A673 (cell line): ENCODE measurements around the gene APLP2. TPM values are rescaled to one million over a fixed set of nuclear protein-coding genes. Genes with fewer than 3 reads are reported as not detected.

ENCODE experiments used
- BruUV-seq: library from RNA; stranded (reverse); fragments of 400-500 nt; replicated peaks from 2 replicates; lab custom pipeline; 2021; lab: Mats Ljungman, UMichigan
- CTCF ChIA-PET: fragments of 300-600 bp; sonication (Branson Sonifier 250); formaldehyde crosslinking; loops from one replicate; lab custom pipeline; 2022; ENCODE audit warnings: antibody characterized with exemption; lab: Charles Lee
- POLR2A ChIA-PET: fragments of 300-600 bp; sonication (Branson Sonifier 250); formaldehyde crosslinking; loops from one replicate; lab custom pipeline; 2022; ENCODE audit warnings: antibody characterized with exemption; ENCODE audit not compliant: low non-redundant PET; lab: Charles Lee
- DNase-seq: peaks from one replicate; pipeline ENCODE4 v3.0.0-alpha.2; 2015; ENCODE audit warnings: low spot score
- H3K27ac ChIP-seq: fragments of 200-600 bp; sonication (generic); 2 replicates; pipeline ENCODE4 v1.5.1; 2016; ENCODE audit warnings: mixed run types, low read depth, mild to moderate bottlenecking, mixed read lengths, antibody characterized with exemption, low read length; ENCODE audit not compliant: poor library complexity, severe bottlenecking
- H3K27me3 ChIP-seq: fragments of 200-600 bp; sonication (generic); replicated peaks from 2 replicates; pipeline ENCODE4 v1.6.1; 2017; ENCODE audit warnings: mixed run types, low read depth, mild to moderate bottlenecking, mixed read lengths, antibody characterized with exemption, low read length; ENCODE audit not compliant: insufficient read depth, poor library complexity
- H3K36me3 ChIP-seq: fragments of 200-600 bp; sonication (generic); 2 replicates; pipeline ENCODE4 v1.6.1; 2016; ENCODE audit warnings: mixed run types, mild to moderate bottlenecking, mixed read lengths, antibody characterized with exemption, low read length; ENCODE audit not compliant: insufficient read depth, poor library complexity, severe bottlenecking
- H3K4me1 ChIP-seq: fragments of 200-600 bp; sonication (generic); 2 replicates; pipeline ENCODE4 v1.6.1; 2017; ENCODE audit warnings: mixed run types, mild to moderate bottlenecking, mixed read lengths, antibody characterized with exemption, low read length; ENCODE audit not compliant: insufficient read depth, poor library complexity, severe bottlenecking
- H3K4me3 ChIP-seq: fragments of 200-600 bp; sonication (generic); 2 replicates; pipeline ENCODE4 v1.5.1; 2016; ENCODE audit warnings: low read depth, mixed run types, mild to moderate bottlenecking, mixed read lengths, low read length; ENCODE audit not compliant: poor library complexity, severe bottlenecking
- H3K9me3 ChIP-seq: fragments of 200-600 bp; sonication (generic); 2 replicates; pipeline ENCODE4 v1.6.1; 2016; ENCODE audit warnings: mixed run types, low read depth, mild to moderate bottlenecking, mixed read lengths, antibody characterized with exemption, low read length; ENCODE audit not compliant: poor library complexity, severe bottlenecking
- EZH2 ChIP-seq: fragments of 200-600 bp; sonication (generic); IDR thresholded peaks from 2 replicates; pipeline ENCODE4 v1.6.1; 2017; ENCODE audit warnings: borderline replicate concordance, low read depth, mild to moderate bottlenecking, mixed read lengths, antibody characterized with exemption, low read length; ENCODE audit not compliant: poor library complexity, severe bottlenecking
- intact Hi-C: fragments of 100-400 bp; cut with micrococcal nuclease; formaldehyde crosslinking; loops from one replicate; pipeline ENCODE4 v1.10.0; 2022; ENCODE audit not compliant: unreplicated experiment
- total RNA-seq: library from RNA; stranded (reverse); gene quantifications from 2 replicates; pipeline ENCODE4 v1.2.3, GENCODE V29; 2021
- TF ChIP-seq, protein P1 (sequence below): fragments of 300-800, 200-600 bp; sonication (generic); conservative IDR thresholded peaks from 2 replicates; pipeline ENCODE4 v1.5.1; 2017; ENCODE audit warnings: low read depth, mild to moderate bottlenecking, antibody characterized with exemption, low read length, moderate library complexity, mixed read lengths

APLP2 gene
- total RNA-seq, 1 experiment from 2014 or later: 175 TPM

- BruUV-seq: no TSS peak
- no peak overlapping the region for H3K27ac ChIP-seq
- H3K36me3 ChIP-seq: no peaks in the 10 kb centered on the region
- intact Hi-C loops: no loop called here
- H3K4me3 ChIP-seq: no peak overlapping the region
- H3K9me3 ChIP-seq: no peaks in the 10 kb centered on the region
- no peak for DNase-seq
- no peaks in the 10 kb centered on the region for H3K4me1 ChIP-seq
- POLR2A ChIA-PET: no interaction called here
- TF ChIP-seq EZH2: no peak
- TF ChIP-seq, protein P1, sequence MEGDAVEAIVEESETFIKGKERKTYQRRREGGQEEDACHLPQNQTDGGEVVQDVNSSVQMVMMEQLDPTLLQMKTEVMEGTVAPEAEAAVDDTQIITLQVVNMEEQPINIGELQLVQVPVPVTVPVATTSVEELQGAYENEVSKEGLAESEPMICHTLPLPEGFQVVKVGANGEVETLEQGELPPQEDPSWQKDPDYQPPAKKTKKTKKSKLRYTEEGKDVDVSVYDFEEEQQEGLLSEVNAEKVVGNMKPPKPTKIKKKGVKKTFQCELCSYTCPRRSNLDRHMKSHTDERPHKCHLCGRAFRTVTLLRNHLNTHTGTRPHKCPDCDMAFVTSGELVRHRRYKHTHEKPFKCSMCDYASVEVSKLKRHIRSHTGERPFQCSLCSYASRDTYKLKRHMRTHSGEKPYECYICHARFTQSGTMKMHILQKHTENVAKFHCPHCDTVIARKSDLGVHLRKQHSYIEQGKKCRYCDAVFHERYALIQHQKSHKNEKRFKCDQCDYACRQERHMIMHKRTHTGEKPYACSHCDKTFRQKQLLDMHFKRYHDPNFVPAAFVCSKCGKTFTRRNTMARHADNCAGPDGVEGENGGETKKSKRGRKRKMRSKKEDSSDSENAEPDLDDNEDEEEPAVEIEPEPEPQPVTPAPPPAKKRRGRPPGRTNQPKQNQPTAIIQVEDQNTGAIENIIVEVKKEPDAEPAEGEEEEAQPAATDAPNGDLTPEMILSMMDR: no peak
- CTCF ChIA-PET: no interaction called here
- H3K27me3 ChIP-seq: peaks cover 23% of the 10 kb centered on the region
Observed at GRCh38 chr11:130054966-130055365, 14.7 kb upstream of the APLP2 start.

GRCh38 chr11:130055617-130056016 is 14.1 kb upstream of the APLP2 start:
- ChIA-PET CTCF (no interaction called here), POLR2A (no interaction called here)

GRCh38 chr11:130061017-130061416 is 8.7 kb upstream of the APLP2 start:
- Histone ChIP-seq H3K27me3 (peaks cover 24% of the 10 kb centered on the region), H3K27ac (no peak overlapping the region), H3K4me1 (no peaks in the 10 kb centered on the region), H3K4me3 (no peak overlapping the region), H3K36me3 (no peaks in the 10 kb centered on the region), H3K9me3 (no peaks in the 10 kb centered on the region)
- CTCF ChIA-PET: no interaction called here
- DNase-seq: no peak
- intact Hi-C loops: no loop called here
- POLR2A ChIA-PET: no interaction called here
- TF ChIP-seq, protein P1: no peak
- no peak for TF ChIP-seq EZH2
- BruUV-seq: no TSS peak

More at GRCh38 chr11:130055617-130056016, 14.1 kb upstream of the APLP2 start:
- H3K27me3 ChIP-seq: peaks cover 28% of the 10 kb centered on the region
- no peaks in the 10 kb centered on the region for H3K9me3 ChIP-seq
- TF ChIP-seq, protein P1: no peak
- no peak for TF ChIP-seq EZH2
- no peak overlapping the region for H3K27ac ChIP-seq
- no peak overlapping the region for H3K4me3 ChIP-seq
- intact Hi-C loops: no loop called here
- no TSS peak for BruUV-seq
- DNase-seq: no peak
- no peaks in the 10 kb centered on the region for H3K36me3 ChIP-seq
- H3K4me1 ChIP-seq: no peaks in the 10 kb centered on the region
